ENCODE data around the gene BATF2.
"Not testable (repeated sequence)": the region's sequence is repeated elsewhere in the genome, so short reads cannot be mapped to it uniquely, and the experiment has no call there.

GRCh38 chr11:64983339-64983738 lies 13.4 kb downstream of the BATF2 start:
- not testable (repeated sequence) for TF ChIP-seq CTCF (conservative IDR thresholded peaks at IDR 0.05); ZFX (IDR thresholded peaks at IDR 0.05)
